Peyer's patch (tissue), 4 donors: ENCODE results near the gene CDH12.

Experiments
- POLR2A ChIP-seq, 2 donors: fragments of 450-650 bp; IDR thresholded peaks; one replicate each; pipeline ENCODE4 v1.5.1; 2017; ENCODE audit warnings: antibody characterized with exemption in 2 of 2, mild to moderate bottlenecking in 2 of 2, moderate library complexity in 2 of 2
- TF ChIP-seq, protein P1 (sequence below), 6 experiments: fragments of 450-650 bp in 4 of 6; fragments of 200-600 bp in 2 of 6; sonication (generic) in 1 of 6; IDR thresholded peaks; one replicate each; pipeline ENCODE4 v1.5.1; 2017 to 2019; ENCODE audit warnings: antibody characterized with exemption in 6 of 6, mild to moderate bottlenecking in 3 of 6, moderate library complexity in 1 of 6

DNA sequence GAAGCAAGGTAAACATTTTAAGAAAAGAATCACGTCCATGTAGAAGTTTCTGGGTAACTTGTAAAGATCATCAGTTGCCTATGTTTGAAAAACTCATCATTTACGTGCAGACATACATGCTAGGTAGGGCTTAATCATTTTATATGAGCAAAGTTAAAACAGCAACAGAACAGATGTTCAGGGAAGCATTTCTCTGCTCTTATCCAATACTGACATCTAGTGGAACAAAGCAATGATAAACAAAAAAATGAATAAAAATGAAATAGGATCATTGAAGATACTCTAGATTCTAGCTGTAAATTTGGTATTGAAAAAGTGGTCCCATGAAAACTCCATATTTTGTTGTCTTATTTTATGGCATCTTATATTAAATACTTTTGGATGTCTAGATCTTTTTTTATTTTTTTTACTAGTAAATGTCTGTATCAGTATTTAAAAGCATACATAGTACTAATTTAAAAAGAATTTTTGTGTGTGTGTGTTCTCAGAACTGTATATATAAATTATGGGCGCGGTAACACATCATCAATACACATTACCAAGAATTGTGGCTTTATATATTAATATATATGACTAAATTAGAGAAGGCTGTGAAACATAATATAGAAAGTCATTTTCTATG is 1050.2 kb downstream of the CDH12 start:
- TF ChIP-seq, protein P1, sequence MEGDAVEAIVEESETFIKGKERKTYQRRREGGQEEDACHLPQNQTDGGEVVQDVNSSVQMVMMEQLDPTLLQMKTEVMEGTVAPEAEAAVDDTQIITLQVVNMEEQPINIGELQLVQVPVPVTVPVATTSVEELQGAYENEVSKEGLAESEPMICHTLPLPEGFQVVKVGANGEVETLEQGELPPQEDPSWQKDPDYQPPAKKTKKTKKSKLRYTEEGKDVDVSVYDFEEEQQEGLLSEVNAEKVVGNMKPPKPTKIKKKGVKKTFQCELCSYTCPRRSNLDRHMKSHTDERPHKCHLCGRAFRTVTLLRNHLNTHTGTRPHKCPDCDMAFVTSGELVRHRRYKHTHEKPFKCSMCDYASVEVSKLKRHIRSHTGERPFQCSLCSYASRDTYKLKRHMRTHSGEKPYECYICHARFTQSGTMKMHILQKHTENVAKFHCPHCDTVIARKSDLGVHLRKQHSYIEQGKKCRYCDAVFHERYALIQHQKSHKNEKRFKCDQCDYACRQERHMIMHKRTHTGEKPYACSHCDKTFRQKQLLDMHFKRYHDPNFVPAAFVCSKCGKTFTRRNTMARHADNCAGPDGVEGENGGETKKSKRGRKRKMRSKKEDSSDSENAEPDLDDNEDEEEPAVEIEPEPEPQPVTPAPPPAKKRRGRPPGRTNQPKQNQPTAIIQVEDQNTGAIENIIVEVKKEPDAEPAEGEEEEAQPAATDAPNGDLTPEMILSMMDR (IDR thresholded peaks at IDR 0.05), result peak in 4 of 6 experiments; percentile 31 to 40 (median 38)
- TF ChIP-seq POLR2A (IDR thresholded peaks at IDR 0.05), result no peak
